Measurements from ENCODE around the gene HRH1. TPM values are rescaled to one million over a fixed set of nuclear protein-coding genes. Genes with fewer than 3 reads are reported as not detected.

HRH1 gene
- total RNA-seq, 2 experiments from 2014 or later, result not detected

DNA sequence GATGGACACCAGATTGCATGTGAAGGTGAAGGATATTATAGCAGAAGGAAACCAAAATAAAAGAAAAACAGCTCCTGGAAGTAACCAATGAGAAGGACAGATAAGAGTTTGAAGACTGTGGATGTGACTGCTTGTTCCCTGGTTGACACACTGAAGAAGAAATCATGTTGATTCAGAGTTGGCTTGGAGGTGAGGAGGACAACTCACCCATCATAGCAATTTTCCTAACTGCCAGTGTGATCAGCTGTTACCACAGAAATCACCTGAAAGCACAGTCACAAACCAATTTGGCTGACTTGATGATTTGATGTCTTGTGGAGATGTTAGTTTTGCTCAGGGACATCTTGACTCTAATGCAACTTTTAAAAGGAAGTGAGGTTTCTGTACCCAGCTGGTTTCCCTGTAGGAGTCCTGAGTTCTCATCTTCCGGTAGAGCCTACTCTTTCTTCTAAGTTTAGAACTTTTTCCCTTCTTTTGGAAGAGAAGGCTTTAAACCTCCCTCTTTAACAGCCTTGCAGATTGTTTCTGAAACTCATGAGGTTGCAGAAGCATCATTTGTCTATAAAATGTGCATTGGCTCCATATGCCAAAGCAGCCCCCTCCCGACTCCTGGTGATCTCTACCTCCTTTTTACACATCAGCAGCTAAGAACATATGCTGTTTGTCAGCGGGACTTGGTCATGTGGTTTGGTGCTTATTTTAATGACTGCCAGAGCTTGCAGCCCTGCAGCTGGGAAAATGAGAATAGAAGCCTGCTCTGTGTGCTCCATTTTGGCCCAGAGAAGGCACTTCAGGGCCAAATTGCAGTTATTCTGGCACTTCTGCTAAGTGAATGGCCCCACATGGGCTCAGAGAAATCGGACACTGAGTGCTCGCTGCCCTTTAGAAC is 128.2 kb downstream of the HRH1 start:
- H3K4me1 ChIP-seq (ENCODE audit: insufficient read depth, low read length), result peaks cover 6% of the 10 kb centered on the region
- H3K27me3 ChIP-seq (ENCODE audit: control insufficient read depth in 1 of 2, insufficient read depth in 2 of 2, low read length in 2 of 2), result no peaks in the 10 kb centered on the region
- ChIA-PET POLR2A (interaction anchor here (0.7 to 1.5 kb wide), 2 partner anchors 9 to 10 kb away, joined by 3 to 9 read pairs; partner anchors contain the start of gene ATG7), CTCF (interaction anchor here (0.9 kb wide), 1 partner anchor 46 kb away, joined by 3 read pairs; no protein-coding TSS in a partner anchor)
- no peak overlapping the region for H3K4me3 ChIP-seq (ENCODE audit: low read length)
- peaks cover 31% of the 10 kb centered on the region for H3K36me3 ChIP-seq (ENCODE audit: insufficient read depth, low read length)
- TF ChIP-seq, protein P1, sequence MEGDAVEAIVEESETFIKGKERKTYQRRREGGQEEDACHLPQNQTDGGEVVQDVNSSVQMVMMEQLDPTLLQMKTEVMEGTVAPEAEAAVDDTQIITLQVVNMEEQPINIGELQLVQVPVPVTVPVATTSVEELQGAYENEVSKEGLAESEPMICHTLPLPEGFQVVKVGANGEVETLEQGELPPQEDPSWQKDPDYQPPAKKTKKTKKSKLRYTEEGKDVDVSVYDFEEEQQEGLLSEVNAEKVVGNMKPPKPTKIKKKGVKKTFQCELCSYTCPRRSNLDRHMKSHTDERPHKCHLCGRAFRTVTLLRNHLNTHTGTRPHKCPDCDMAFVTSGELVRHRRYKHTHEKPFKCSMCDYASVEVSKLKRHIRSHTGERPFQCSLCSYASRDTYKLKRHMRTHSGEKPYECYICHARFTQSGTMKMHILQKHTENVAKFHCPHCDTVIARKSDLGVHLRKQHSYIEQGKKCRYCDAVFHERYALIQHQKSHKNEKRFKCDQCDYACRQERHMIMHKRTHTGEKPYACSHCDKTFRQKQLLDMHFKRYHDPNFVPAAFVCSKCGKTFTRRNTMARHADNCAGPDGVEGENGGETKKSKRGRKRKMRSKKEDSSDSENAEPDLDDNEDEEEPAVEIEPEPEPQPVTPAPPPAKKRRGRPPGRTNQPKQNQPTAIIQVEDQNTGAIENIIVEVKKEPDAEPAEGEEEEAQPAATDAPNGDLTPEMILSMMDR (IDR thresholded peaks at IDR 0.05), result no peak
- DNase-seq (no peak), ATAC-seq (ENCODE audit: poor library complexity) (no peak)
- Mint-ChIP-seq H3K4me1 (ENCODE audit: low read depth) (peaks cover 22% of the 10 kb centered on the region), H3K36me3 (ENCODE audit: low read depth) (peaks cover 70% of the 10 kb centered on the region), H3K4me3 (no peak overlapping the region), H3K27ac (no peak overlapping the region), H3K9me3 (no peaks in the 10 kb centered on the region), H3K27me3 (no peaks in the 10 kb centered on the region)
- H3K27ac ChIP-seq (ENCODE audit: low read depth in 1 of 2, low read length in 2 of 2), result peak overlapping the region in 1 of 2 donors; percentile 10
- no peaks in the 10 kb centered on the region for H3K9me3 ChIP-seq (ENCODE audit: control insufficient read depth in 1 of 2, insufficient read depth in 1 of 2, low read length in 2 of 2)
- intact Hi-C loops (cut with DNase I, micrococcal nuclease), result no loop called here

DNA sequence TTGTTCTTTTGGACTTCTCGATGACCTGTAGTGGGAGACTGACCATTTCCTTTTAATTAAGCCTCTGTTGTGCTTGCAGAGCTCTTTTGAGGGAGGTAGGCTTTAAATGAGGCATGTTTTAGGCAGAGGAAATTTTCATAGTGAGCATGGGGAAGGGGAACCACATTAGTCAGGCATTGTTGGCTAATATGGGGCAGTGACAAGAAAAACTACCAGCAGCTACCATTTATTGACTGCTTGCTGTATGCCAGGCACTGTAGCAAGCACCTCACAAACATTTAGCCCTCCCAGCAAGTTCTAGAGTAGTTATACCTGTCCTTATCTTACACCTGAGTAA is 128.8 kb downstream of the HRH1 start:
- intact Hi-C loops (cut with DNase I, micrococcal nuclease), result no loop called here
- Histone ChIP-seq H3K36me3 (ENCODE audit: insufficient read depth, low read length) (peaks cover 31% of the 10 kb centered on the region), H3K4me3 (ENCODE audit: low read length) (no peak overlapping the region), H3K9me3 (ENCODE audit: control insufficient read depth in 1 of 2, insufficient read depth in 1 of 2, low read length in 2 of 2) (no peaks in the 10 kb centered on the region), H3K4me1 (ENCODE audit: insufficient read depth, low read length) (peaks cover 6% of the 10 kb centered on the region), H3K27ac (ENCODE audit: low read depth in 1 of 2, low read length in 2 of 2) (peak overlapping the region in 1 of 2 donors; percentile 10), H3K27me3 (ENCODE audit: control insufficient read depth in 1 of 2, insufficient read depth in 2 of 2, low read length in 2 of 2) (no peaks in the 10 kb centered on the region)
- DNase-seq (peak in 2 of 14 experiments; percentile 31 to 34), ATAC-seq (ENCODE audit: poor library complexity) (no peak)
- Mint-ChIP-seq H3K4me3 (no peak overlapping the region), H3K9me3 (no peaks in the 10 kb centered on the region), H3K27me3 (no peaks in the 10 kb centered on the region), H3K27ac (no peak overlapping the region), H3K36me3 (ENCODE audit: low read depth) (peaks cover 65% of the 10 kb centered on the region), H3K4me1 (ENCODE audit: low read depth) (peaks cover 28% of the 10 kb centered on the region)
- ChIA-PET CTCF (no interaction called here), POLR2A (interaction anchor here (1.5 kb wide), 1 partner anchor 10 kb away, joined by 9 read pairs; the partner anchor contains the start of gene ATG7)
- TF ChIP-seq, protein P1 (IDR thresholded peaks at IDR 0.05), result no peak

DNA sequence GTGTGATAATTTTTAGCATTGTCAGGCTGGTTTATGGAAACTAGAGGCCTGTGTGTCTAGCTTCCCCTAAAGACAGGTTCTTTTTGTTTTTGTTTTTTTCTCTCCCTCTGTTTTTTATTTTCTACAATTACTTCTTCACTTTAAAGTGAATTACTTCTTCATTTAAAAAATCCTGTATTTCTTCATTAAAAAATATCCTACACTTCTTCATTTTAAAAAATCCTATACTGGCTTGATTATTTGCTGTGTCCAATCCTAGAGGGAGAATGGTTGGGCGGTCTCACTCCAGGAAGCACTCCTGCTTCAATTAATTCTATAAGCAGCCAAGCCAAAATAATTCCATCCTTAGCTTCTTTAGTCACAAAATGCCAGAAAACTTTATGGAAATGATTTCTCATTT is 129.7 kb downstream of the HRH1 start:
- Histone ChIP-seq H3K27me3 (ENCODE audit: control insufficient read depth in 1 of 2, insufficient read depth in 2 of 2, low read length in 2 of 2) (no peaks in the 10 kb centered on the region), H3K4me1 (ENCODE audit: insufficient read depth, low read length) (peaks cover 9% of the 10 kb centered on the region), H3K27ac (ENCODE audit: low read depth in 1 of 2, low read length in 2 of 2) (no peak overlapping the region), H3K36me3 (ENCODE audit: insufficient read depth, low read length) (peaks cover 29% of the 10 kb centered on the region), H3K9me3 (ENCODE audit: control insufficient read depth in 1 of 2, insufficient read depth in 1 of 2, low read length in 2 of 2) (no peaks in the 10 kb centered on the region), H3K4me3 (ENCODE audit: low read length) (no peak overlapping the region)
- CTCF ChIA-PET, result interaction anchor here (1.0 kb wide), 1 partner anchor 9 kb away, joined by 4 read pairs; no protein-coding TSS in a partner anchor
- Mint-ChIP-seq H3K36me3 (ENCODE audit: low read depth) (peaks cover 56% of the 10 kb centered on the region), H3K9me3 (no peaks in the 10 kb centered on the region), H3K4me3 (no peak overlapping the region), H3K27ac (no peak overlapping the region), H3K27me3 (no peaks in the 10 kb centered on the region), H3K4me1 (ENCODE audit: low read depth) (peaks cover 37% of the 10 kb centered on the region)
- POLR2A ChIA-PET, result no interaction called here
- DNase-seq, result no peak
- no peak for ATAC-seq (ENCODE audit: poor library complexity)
- TF ChIP-seq, protein P1 (IDR thresholded peaks at IDR 0.05), result no peak
- intact Hi-C loops (cut with DNase I, micrococcal nuclease), result no loop called here

All from CD4-positive, alpha-beta T cell (primary cell).